MM.1S (cell line): ENCODE results near the gene ASIC1.

Experiments used
- DNase-seq: peaks from one replicate; pipeline ENCODE4 v3.0.0-alpha.2; 2015
- H2AFZ ChIP-seq: fragments of 300-600 bp; sonication (generic); 2 replicates; pipeline ENCODE4 v1.6.0; 2016; ENCODE audit warnings: antibody characterized with exemption, low read length
- H3F3A ChIP-seq: fragments of 300-600 bp; sonication (generic); 2 replicates; pipeline ENCODE4 v1.6.1; 2016; ENCODE audit warnings: mild to moderate bottlenecking, antibody characterized with exemption, low read length, moderate library complexity, mixed read lengths; ENCODE audit not compliant: insufficient read depth
- H3K27ac ChIP-seq: fragments of 300-600 bp; sonication (generic); 2 replicates; pipeline ENCODE4 v1.5.1; 2016; ENCODE audit warnings: mild to moderate bottlenecking, low read length
- H3K27me3 ChIP-seq: fragments of 300-600 bp; sonication (generic); replicated peaks from 2 replicates; pipeline ENCODE4 v1.6.0; 2016; ENCODE audit warnings: low read length; ENCODE audit not compliant: insufficient read depth
- H3K36me3 ChIP-seq: fragments of 300-600 bp; sonication (generic); replicated peaks from 2 replicates; pipeline ENCODE4 v1.6.1; 2016; ENCODE audit warnings: mild to moderate bottlenecking, low read length, mixed read lengths; ENCODE audit not compliant: insufficient read depth
- H3K4me1 ChIP-seq: fragments of 300-600 bp; sonication (generic); 2 replicates; pipeline ENCODE4 v1.6.1; 2016; ENCODE audit warnings: low read length, mixed read lengths
- H3K4me2 ChIP-seq: fragments of 300-600 bp; sonication (generic); 2 replicates; pipeline ENCODE4 v1.6.0; 2016; ENCODE audit warnings: low read depth, low read length
- H3K4me3 ChIP-seq: fragments of 300-600 bp; sonication (generic); 2 replicates; pipeline ENCODE4 v1.5.1; 2016; ENCODE audit warnings: low read length, mixed read lengths
- H3K79me2 ChIP-seq: fragments of 300-600 bp; sonication (generic); 2 replicates; pipeline ENCODE4 v1.6.1; 2016; ENCODE audit warnings: mixed run types, low read length, mixed read lengths
- H3K9ac ChIP-seq: fragments of 300-600 bp; sonication (generic); 2 replicates; pipeline ENCODE4 v1.6.1; 2016; ENCODE audit warnings: low read length, mixed read lengths
- H3K9me2 ChIP-seq: fragments of 300-600 bp; sonication (generic); replicated peaks from 2 replicates; pipeline ENCODE4 v1.6.1; 2016; ENCODE audit warnings: mild to moderate bottlenecking, low read length, mixed read lengths; ENCODE audit not compliant: insufficient read depth
- H3K9me3 ChIP-seq: fragments of 300-600 bp; sonication (generic); replicated peaks from 2 replicates; pipeline ENCODE4 v1.6.1; 2016; ENCODE audit warnings: mild to moderate bottlenecking, low read length, mixed read lengths; ENCODE audit not compliant: insufficient read depth
- H4K20me1 ChIP-seq: fragments of 300-600 bp; sonication (generic); 2 replicates; pipeline ENCODE4 v1.6.1; 2016; ENCODE audit warnings: mild to moderate bottlenecking, low read length, moderate library complexity, mixed read lengths; ENCODE audit not compliant: insufficient read depth
- CTCF ChIP-seq: fragments of 300-600 bp; sonication (generic); IDR thresholded peaks from 2 replicates; pipeline ENCODE4 v1.5.1; 2016; ENCODE audit warnings: antibody characterized with exemption, low read length, mixed read lengths
- EZH2 ChIP-seq: fragments of 300-600 bp; sonication (generic); optimal IDR thresholded peaks from 2 replicates; pipeline ENCODE3; 2017; ENCODE audit warnings: low read depth, mild to moderate bottlenecking, antibody characterized with exemption, low read length, mixed read lengths
- EZH2phosphoT487 ChIP-seq: fragments of 300-600 bp; sonication (generic); IDR thresholded peaks from 2 replicates; pipeline ENCODE4 v1.6.1; 2018; ENCODE audit warnings: antibody characterized with exemption, low read length

ASIC1 gene

GRCh38 chr12:50056639-50056976, 788 bp upstream of the ASIC1 start:
- peaks cover 4% of the 10 kb centered on the region; the same call in 1 of the 2 replicates for H3K4me1 ChIP-seq
- no peak for TF ChIP-seq EZH2
- TF ChIP-seq EZH2phosphoT487 = no peak
- TF ChIP-seq CTCF = no peak
- H3K9me3 ChIP-seq = no peaks in the 10 kb centered on the region
- no peak overlapping the region for H2AFZ ChIP-seq
- peak overlapping the region; percentile 82 for H3K4me2 ChIP-seq
- no peak for DNase-seq
- H3K9ac ChIP-seq = peak overlapping the region; percentile 16; the same call in 1 of the 2 replicates
- H3K27me3 ChIP-seq = peaks cover 35% of the 10 kb centered on the region
- no peaks in the 10 kb centered on the region for H3K79me2 ChIP-seq
- H3K27ac ChIP-seq = no peak overlapping the region
- H3K9me2 ChIP-seq = no peaks in the 10 kb centered on the region
- 0 out of 2 replicates have a peak, but pooled peaks cover 3% of the 10 kb centered on the region for H4K20me1 ChIP-seq
- H3K36me3 ChIP-seq = no peaks in the 10 kb centered on the region
- no peaks in the 10 kb centered on the region for H3F3A ChIP-seq
- H3K4me3 ChIP-seq = peak overlapping the region; percentile 71

- Histone ChIP-seq H4K20me1 (0 out of 2 replicates have a peak, but pooled peaks cover 3% of the 10 kb centered on the region), H3K36me3 (no peaks in the 10 kb centered on the region), H3K4me1 (peaks cover 4% of the 10 kb centered on the region; the same call in 1 of the 2 replicates), H3K9me3 (no peaks in the 10 kb centered on the region), H3K27ac (no peak overlapping the region), H3K27me3 (peaks cover 22% of the 10 kb centered on the region), H3K9ac (no peak overlapping the region), H2AFZ (no peak overlapping the region), H3K4me3 (no peak overlapping the region; the same call in 1 of the 2 replicates), H3K9me2 (no peaks in the 10 kb centered on the region), H3K4me2 (peak overlapping the region; percentile 45), H3F3A (no peaks in the 10 kb centered on the region), H3K79me2 (no peaks in the 10 kb centered on the region)
- no peak for DNase-seq
- no peak for TF ChIP-seq EZH2
- no peak for TF ChIP-seq CTCF
- no peak for TF ChIP-seq EZH2phosphoT487
These were observed 687 bp downstream of the ASIC1 start for GRCh38 chr12:50057896-50058670.

GRCh38 chr12:50058743-50059312, 1.4 kb downstream of the ASIC1 start:
- Histone ChIP-seq H3K27me3 (peaks cover 22% of the 10 kb centered on the region), H3K36me3 (no peaks in the 10 kb centered on the region), H2AFZ (no peak overlapping the region), H4K20me1 (0 out of 2 replicates have a peak, but pooled peaks cover 3% of the 10 kb centered on the region), H3K4me1 (peaks cover 4% of the 10 kb centered on the region; the same call in 1 of the 2 replicates), H3K79me2 (no peaks in the 10 kb centered on the region), H3K27ac (no peak overlapping the region), H3K4me2 (no peak overlapping the region), H3K9me2 (no peaks in the 10 kb centered on the region), H3F3A (no peaks in the 10 kb centered on the region), H3K4me3 (no peak overlapping the region), H3K9ac (no peak overlapping the region), H3K9me3 (no peaks in the 10 kb centered on the region)
- no peak for DNase-seq
- TF ChIP-seq CTCF (no peak), EZH2phosphoT487 (no peak), EZH2 (no peak)
